ENCODE data around the gene CYP4B1. TPM values are rescaled to one million over a fixed set of nuclear protein-coding genes. Genes with fewer than 3 reads are reported as not detected.

CYP4B1 gene
- total RNA-seq, 1 donor from 2014 or later = 74.4 TPM

- H3K27ac ChIP-seq = no peak overlapping the region
- peak in 1 of 2 donors; percentile 74 for DNase-seq (ENCODE audit: extremely low spot score in 2 of 2)
- no peaks in the 10 kb centered on the region for H3K36me3 ChIP-seq
- no peak for TF ChIP-seq POLR2AphosphoS5 (IDR thresholded peaks at IDR 0.05; ENCODE audit: insufficient read depth in 1 of 2, low read depth in 1 of 2)
- H3K4me1 ChIP-seq = peaks cover 19% of the 10 kb centered on the region
- H3K4me3 ChIP-seq = no peak overlapping the region
- H3K27me3 ChIP-seq = no peaks in the 10 kb centered on the region
- intact Hi-C loops (cut with DNase I) = no loop called here
- H3K9me3 ChIP-seq = no peaks in the 10 kb centered on the region
Observed at GRCh38 chr1:46811053-46811452, 12.2 kb downstream of the CYP4B1 start.

GRCh38 chr1:46812065-46812963 lies 13.5 kb downstream of the CYP4B1 start:
- TF ChIP-seq POLR2A (IDR thresholded peaks at IDR 0.05) (no peak), POLR2AphosphoS5 (IDR thresholded peaks at IDR 0.05; ENCODE audit: insufficient read depth in 1 of 2, low read depth in 1 of 2) (no peak), CTCF (IDR thresholded peaks at IDR 0.05) (no peak)
- Histone ChIP-seq H3K4me1 (peaks cover 7% of the 10 kb centered on the region), H3K27ac (no peak overlapping the region), H3K9me3 (no peaks in the 10 kb centered on the region), H3K4me3 (no peak overlapping the region), H3K36me3 (no peaks in the 10 kb centered on the region), H3K27me3 (no peaks in the 10 kb centered on the region)
- peak in 1 of 2 donors; percentile 91 for DNase-seq (ENCODE audit: extremely low spot score in 2 of 2)
- intact Hi-C loops (cut with DNase I) = no loop called here

- Histone ChIP-seq H3K27me3 (no peaks in the 10 kb centered on the region), H3K36me3 (no peaks in the 10 kb centered on the region), H3K4me3 (no peak overlapping the region), H3K27ac (no peak overlapping the region), H3K9me3 (no peaks in the 10 kb centered on the region), H3K4me1 (no peaks in the 10 kb centered on the region)
- peak in 1 of 2 donors; percentile 70 for DNase-seq (ENCODE audit: extremely low spot score in 2 of 2)
- intact Hi-C loops (cut with DNase I) = no loop called here
- TF ChIP-seq POLR2AphosphoS5 (IDR thresholded peaks at IDR 0.05; ENCODE audit: insufficient read depth in 1 of 2, low read depth in 1 of 2) = no peak
- no peak for TF ChIP-seq CTCF (IDR thresholded peaks at IDR 0.05)
- no peak for TF ChIP-seq POLR2A (IDR thresholded peaks at IDR 0.05)
Observed at GRCh38 chr1:46812996-46813857, 14.4 kb downstream of the CYP4B1 start.

GRCh38 chr1:46813858-46814396 lies 15.1 kb downstream of the CYP4B1 start:
- Histone ChIP-seq H3K9me3 (no peaks in the 10 kb centered on the region), H3K36me3 (no peaks in the 10 kb centered on the region), H3K27me3 (no peaks in the 10 kb centered on the region), H3K4me3 (no peak overlapping the region), H3K27ac (no peak overlapping the region), H3K4me1 (no peaks in the 10 kb centered on the region)
- no peak for TF ChIP-seq CTCF (IDR thresholded peaks at IDR 0.05)
- no peak for TF ChIP-seq POLR2A (IDR thresholded peaks at IDR 0.05)
- no peak for TF ChIP-seq POLR2AphosphoS5 (IDR thresholded peaks at IDR 0.05; ENCODE audit: insufficient read depth in 1 of 2, low read depth in 1 of 2)
- intact Hi-C loops (cut with DNase I) = no loop called here
- DNase-seq (ENCODE audit: extremely low spot score in 2 of 2) = peak in 1 of 2 donors; percentile 87

GRCh38 chr1:46815133-46815532 lies 16.3 kb downstream of the CYP4B1 start:
- DNase-seq (ENCODE audit: extremely low spot score in 2 of 2) = no peak
- no peaks in the 10 kb centered on the region for H3K9me3 ChIP-seq
- H3K36me3 ChIP-seq = no peaks in the 10 kb centered on the region
- TF ChIP-seq POLR2AphosphoS5 (IDR thresholded peaks at IDR 0.05; ENCODE audit: insufficient read depth in 1 of 2, low read depth in 1 of 2) = no peak
- TF ChIP-seq POLR2A (IDR thresholded peaks at IDR 0.05) = no peak
- TF ChIP-seq CTCF (IDR thresholded peaks at IDR 0.05) = no peak
- intact Hi-C loops (cut with DNase I) = no loop called here
- H3K4me1 ChIP-seq = no peaks in the 10 kb centered on the region
- H3K27ac ChIP-seq = no peak overlapping the region
- no peaks in the 10 kb centered on the region for H3K27me3 ChIP-seq
- no peak overlapping the region for H3K4me3 ChIP-seq
